IPS DF 6.9 (cell line): ENCODE data around the gene PRR12.

Experiments used
- DNase-seq: peaks from one replicate; pipeline ENCODE4 v3.0.0-alpha.2; 2013; ENCODE audit warnings: low read depth, low spot score
- H3K27ac ChIP-seq: one replicate; pipeline ENCODE4 v1.5.1; 2013; ENCODE audit warnings: low read length, control low read depth
- H3K27me3 ChIP-seq: 2 replicates; pipeline ENCODE4 v1.6.1; 2013; ENCODE audit warnings: mild to moderate bottlenecking, low read length; ENCODE audit not compliant: control insufficient read depth, insufficient read depth
- H3K36me3 ChIP-seq: 2 replicates; pipeline ENCODE4 v1.6.1; 2013; ENCODE audit warnings: low read length; ENCODE audit not compliant: control insufficient read depth, insufficient read depth
- H3K4me1 ChIP-seq: 2 replicates; pipeline ENCODE4 v1.6.1; 2013; ENCODE audit warnings: low read length; ENCODE audit not compliant: control insufficient read depth, insufficient read depth
- H3K4me3 ChIP-seq: 2 replicates; pipeline ENCODE4 v1.5.1; 2013; ENCODE audit warnings: mild to moderate bottlenecking, low read length
- H3K9me3 ChIP-seq: 2 replicates; pipeline ENCODE4 v1.6.1; 2013; ENCODE audit warnings: low read length, inconsistent platforms; ENCODE audit not compliant: control insufficient read depth, insufficient read depth
- WGBS: extraction: QIAGEN DNeasy Blood & Tissue Kit; methylation state at CpG from one replicate; pipeline ENCODE4 v1.1.7; 2013; ENCODE audit warnings: mixed read lengths, missing lambda C conversion rate; ENCODE audit not compliant: insufficient read length, insufficient coverage; 5-methylcytosine and 5-hydroxymethylcytosine counted together

PRR12 gene

GRCh38 chr19:49591731-49592485 lies 926 bp downstream of the PRR12 start:
- Histone ChIP-seq H3K9me3 (no peaks in the 10 kb centered on the region), H3K36me3 (peaks cover 25% of the 10 kb centered on the region), H3K27me3 (no peaks in the 10 kb centered on the region), H3K4me1 (no peaks in the 10 kb centered on the region), H3K27ac (no peak overlapping the region), H3K4me3 (peak overlapping the region; percentile 98)
- WGBS: no CpG with 5 or more reads among the region's 51 CpGs
- DNase-seq: no peak

GRCh38 chr19:49592486-49593232 lies 1.7 kb downstream of the PRR12 start:
- no peaks in the 10 kb centered on the region for H3K9me3 ChIP-seq
- no peak for DNase-seq
- peak overlapping the region; percentile 98 for H3K4me3 ChIP-seq
- no CpG with 5 or more reads among the region's 28 CpGs for WGBS
- H3K36me3 ChIP-seq: peaks cover 32% of the 10 kb centered on the region
- no peaks in the 10 kb centered on the region for H3K27me3 ChIP-seq
- no peaks in the 10 kb centered on the region for H3K4me1 ChIP-seq
- H3K27ac ChIP-seq: no peak overlapping the region

- DNase-seq: no peak
- peaks cover 33% of the 10 kb centered on the region for H3K36me3 ChIP-seq
- no CpG with 5 or more reads among the region's 27 CpGs for WGBS
- H3K27ac ChIP-seq: no peak overlapping the region
- H3K27me3 ChIP-seq: no peaks in the 10 kb centered on the region
- peak overlapping the region; percentile 98; the same call in 1 of the 2 replicates for H3K4me3 ChIP-seq
- no peaks in the 10 kb centered on the region for H3K4me1 ChIP-seq
- no peaks in the 10 kb centered on the region for H3K9me3 ChIP-seq
Observed at GRCh38 chr19:49593233-49594113, 2.5 kb downstream of the PRR12 start.

- peaks cover 37% of the 10 kb centered on the region for H3K36me3 ChIP-seq
- no CpG with 5 or more reads among the region's 35 CpGs for WGBS
- no peak overlapping the region for H3K27ac ChIP-seq
- DNase-seq: no peak
- no peaks in the 10 kb centered on the region for H3K27me3 ChIP-seq
- no peak overlapping the region for H3K4me3 ChIP-seq
- no peaks in the 10 kb centered on the region for H3K9me3 ChIP-seq
- no peaks in the 10 kb centered on the region for H3K4me1 ChIP-seq
Observed at GRCh38 chr19:49594157-49594992, 3.4 kb downstream of the PRR12 start.

DNA sequence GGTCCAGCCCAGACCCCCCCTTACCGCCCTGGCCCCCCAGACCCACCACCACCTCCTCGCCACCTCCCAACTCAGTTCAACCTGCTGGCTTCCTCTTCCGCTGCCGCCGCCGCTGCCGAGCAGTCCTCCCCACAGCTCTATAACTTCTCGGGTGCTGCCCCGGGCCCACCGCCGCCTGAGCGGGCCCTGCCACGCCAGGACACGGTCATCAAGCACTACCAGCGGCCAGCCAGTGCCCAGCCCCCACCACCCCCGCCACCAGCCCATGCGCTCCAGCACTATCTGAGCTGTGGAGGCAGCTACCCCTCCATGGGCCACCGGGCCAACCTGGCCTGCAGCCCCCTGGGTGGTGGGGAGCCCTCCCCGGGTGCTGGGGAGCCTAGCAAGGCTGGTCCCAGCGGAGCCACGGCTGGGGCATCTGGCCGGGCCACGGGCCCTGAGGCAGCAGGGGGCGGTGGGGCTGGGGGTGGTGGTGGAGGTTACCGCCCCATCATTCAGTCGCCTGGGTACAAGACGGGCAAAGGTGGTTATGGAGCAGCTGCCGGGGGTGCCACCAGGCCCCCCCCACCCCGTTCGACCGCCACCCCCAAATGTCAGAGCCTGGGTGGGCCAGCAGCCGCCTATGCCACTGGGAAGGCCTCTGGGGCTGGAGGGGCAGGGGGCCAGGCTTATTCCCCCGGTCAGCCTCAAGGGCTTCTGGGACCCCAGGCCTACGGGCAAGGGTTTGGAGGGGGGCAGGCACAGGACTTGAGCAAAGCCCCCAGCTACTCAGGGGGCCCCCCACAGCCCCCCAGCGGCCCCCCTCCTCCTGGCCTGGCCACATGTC lies 4.2 kb downstream of the PRR12 start:
- no peak for DNase-seq
- Histone ChIP-seq H3K27me3 (no peaks in the 10 kb centered on the region), H3K4me1 (no peaks in the 10 kb centered on the region), H3K9me3 (no peaks in the 10 kb centered on the region), H3K4me3 (no peak overlapping the region), H3K27ac (no peak overlapping the region), H3K36me3 (peaks cover 45% of the 10 kb centered on the region)
- no CpG with 5 or more reads among the region's 35 CpGs for WGBS

DNA sequence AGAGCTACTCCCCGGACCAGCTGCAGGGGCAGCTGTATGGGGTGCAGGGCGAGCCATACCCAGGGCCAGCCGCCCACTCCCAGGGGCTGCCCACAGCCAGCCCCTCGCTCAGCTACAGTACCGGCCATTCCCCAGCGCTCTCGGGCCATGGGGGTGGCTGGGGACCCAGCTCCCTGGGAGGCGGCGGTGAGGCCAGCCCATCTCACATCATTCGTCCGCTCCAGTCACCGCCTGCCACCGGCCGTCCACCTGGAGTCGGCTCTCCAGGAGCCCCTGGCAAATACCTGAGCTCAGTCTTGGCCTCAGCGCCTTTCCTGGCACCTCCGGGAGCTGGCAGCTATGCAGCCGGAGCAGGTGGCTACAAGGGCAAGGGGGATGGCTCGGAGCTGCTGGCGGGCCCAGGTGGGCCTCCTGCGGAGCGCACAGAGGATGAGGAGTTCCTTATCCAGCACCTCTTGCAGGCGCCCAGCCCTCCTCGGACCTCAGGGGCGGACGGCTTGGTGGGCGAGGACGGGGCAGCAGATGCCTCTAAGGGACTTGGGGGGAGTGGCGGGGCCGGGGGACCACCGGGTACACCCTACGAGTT lies 4.9 kb downstream of the PRR12 start:
- no peaks in the 10 kb centered on the region for H3K27me3 ChIP-seq
- H3K4me1 ChIP-seq: no peaks in the 10 kb centered on the region
- peaks cover 46% of the 10 kb centered on the region for H3K36me3 ChIP-seq
- no CpG with 5 or more reads among the region's 32 CpGs for WGBS
- DNase-seq: no peak
- H3K4me3 ChIP-seq: no peak overlapping the region
- H3K27ac ChIP-seq: no peak overlapping the region
- H3K9me3 ChIP-seq: no peaks in the 10 kb centered on the region

GRCh38 chr19:49596407-49596806 lies 5.4 kb downstream of the PRR12 start:
- Histone ChIP-seq H3K27me3 (no peaks in the 10 kb centered on the region), H3K9me3 (no peaks in the 10 kb centered on the region), H3K36me3 (peaks cover 47% of the 10 kb centered on the region), H3K27ac (no peak overlapping the region), H3K4me1 (no peaks in the 10 kb centered on the region), H3K4me3 (no peak overlapping the region)
- no peak for DNase-seq
- WGBS: no CpG with 5 or more reads among the region's 15 CpGs

DNA sequence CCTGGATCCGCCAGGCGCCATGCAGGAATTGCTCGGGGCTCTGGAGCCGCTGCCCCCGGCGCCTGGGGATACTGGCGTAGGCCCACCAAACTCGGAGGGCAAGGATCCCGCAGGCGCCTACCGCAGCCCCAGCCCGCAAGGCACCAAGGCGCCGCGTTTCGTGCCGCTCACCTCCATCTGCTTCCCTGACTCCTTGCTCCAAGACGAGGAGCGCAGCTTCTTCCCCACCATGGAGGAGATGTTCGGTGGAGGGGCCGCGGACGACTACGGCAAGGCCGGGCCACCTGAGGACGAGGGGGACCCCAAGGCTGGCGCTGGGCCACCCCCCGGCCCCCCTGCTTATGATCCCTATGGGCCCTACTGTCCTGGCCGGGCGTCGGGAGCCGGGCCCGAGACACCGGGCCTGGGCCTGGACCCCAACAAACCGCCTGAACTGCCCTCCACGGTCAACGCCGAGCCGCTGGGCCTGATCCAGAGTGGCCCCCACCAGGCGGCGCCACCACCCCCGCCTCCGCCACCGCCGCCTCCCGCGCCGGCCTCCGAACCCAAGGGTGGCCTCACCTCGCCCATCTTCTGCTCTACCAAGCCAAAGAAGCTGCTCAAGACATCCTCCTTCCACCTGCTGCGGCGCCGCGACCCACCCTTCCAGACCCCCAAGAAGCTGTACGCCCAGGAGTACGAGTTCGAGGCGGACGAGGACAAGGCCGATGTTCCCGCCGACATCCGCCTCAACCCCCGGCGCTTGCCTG lies 6.1 kb downstream of the PRR12 start:
- DNase-seq: no peak
- H3K27me3 ChIP-seq: no peaks in the 10 kb centered on the region
- H3K4me3 ChIP-seq: no peak overlapping the region
- H3K36me3 ChIP-seq: peaks cover 54% of the 10 kb centered on the region
- H3K27ac ChIP-seq: no peak overlapping the region
- H3K9me3 ChIP-seq: no peaks in the 10 kb centered on the region
- WGBS: no CpG with 5 or more reads among the region's 65 CpGs
- H3K4me1 ChIP-seq: no peaks in the 10 kb centered on the region

DNA sequence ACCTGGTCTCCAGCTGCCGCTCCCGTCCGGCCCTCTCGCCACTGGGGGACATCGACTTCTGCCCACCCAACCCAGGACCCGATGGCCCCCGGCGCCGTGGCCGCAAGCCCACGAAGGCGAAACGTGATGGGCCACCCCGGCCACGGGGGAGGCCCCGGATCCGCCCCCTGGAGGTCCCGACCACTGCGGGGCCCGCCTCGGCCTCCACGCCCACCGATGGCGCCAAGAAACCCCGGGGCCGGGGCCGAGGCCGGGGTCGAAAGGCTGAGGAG lies 6.7 kb downstream of the PRR12 start:
- WGBS: no CpG with 5 or more reads among the region's 29 CpGs
- Histone ChIP-seq H3K27ac (no peak overlapping the region), H3K9me3 (no peaks in the 10 kb centered on the region), H3K27me3 (no peaks in the 10 kb centered on the region), H3K4me1 (no peaks in the 10 kb centered on the region), H3K36me3 (peaks cover 54% of the 10 kb centered on the region), H3K4me3 (no peak overlapping the region)
- no peak for DNase-seq
